Coronary artery (tissue), 2 donors: Measurements from ENCODE around the gene TTC28.
"Not testable (repeated sequence)": the region's sequence is repeated elsewhere in the genome, so short reads cannot be mapped to it uniquely, and the experiment has no call there.

Source experiments
- DNase-seq: peaks from one replicate; pipeline ENCODE4 v3.0.0-alpha.2; 2017; ENCODE audit warnings: low spot score
- H3K27ac ChIP-seq, 2 donors: fragments of 200-600 bp; sonication (generic); one replicate each; pipeline ENCODE4 v1.5.1; 2016 to 2019
- H3K4me3 ChIP-seq: fragments of 200-600 bp; sonication (generic); 2 replicates; pipeline ENCODE4 v1.5.1; 2016; ENCODE audit warnings: mild to moderate bottlenecking, moderate library complexity
- CTCF ChIP-seq: fragments of 200-600 bp; sonication (generic); IDR thresholded peaks from one replicate; pipeline ENCODE4 v1.5.1; 2019; ENCODE audit warnings: antibody characterized with exemption

Gene TTC28

GRCh38 chr22:28702891-28703290 is 23.3 kb upstream of the TTC28 start:
- no peak overlapping the region for H3K27ac ChIP-seq
- TF ChIP-seq CTCF = no peak
- DNase-seq = no peak
- no peak overlapping the region for H3K4me3 ChIP-seq

- H3K4me3 ChIP-seq, H3K27ac ChIP-seq, DNase-seq: not testable (repeated sequence)
Observed at GRCh38 chr22:28693041-28693760, 13.6 kb upstream of the TTC28 start.

- not testable (repeated sequence) for H3K4me3 ChIP-seq, DNase-seq, H3K27ac ChIP-seq
Observed at GRCh38 chr22:28689796-28690195, 10.2 kb upstream of the TTC28 start.

GRCh38 chr22:28682966-28683365 is 3.3 kb upstream of the TTC28 start:
- not testable (repeated sequence) for H3K27ac ChIP-seq, H3K4me3 ChIP-seq, DNase-seq

- not testable (repeated sequence) for DNase-seq, H3K27ac ChIP-seq, H3K4me3 ChIP-seq
Observed at GRCh38 chr22:28680813-28681490, 1.3 kb upstream of the TTC28 start.

GRCh38 chr22:28678778-28679610 is 646 bp downstream of the TTC28 start:
- Histone ChIP-seq H3K4me3 (peak overlapping the region; percentile 92), H3K27ac (peak overlapping the region in 1 of 2 donors; percentile 68)
- not testable (repeated sequence) for DNase-seq

- H3K27ac ChIP-seq, DNase-seq: not testable (repeated sequence)
- peak overlapping the region; percentile 92 for H3K4me3 ChIP-seq
Observed at GRCh38 chr22:28678170-28678569, 1.5 kb downstream of the TTC28 start.

- Histone ChIP-seq H3K4me3 (no peak overlapping the region), H3K27ac (no peak overlapping the region)
- TF ChIP-seq CTCF = no peak
- no peak for DNase-seq
Observed at GRCh38 chr22:28674121-28674563, 5.5 kb downstream of the TTC28 start.

GRCh38 chr22:28670756-28671155 is 8.9 kb downstream of the TTC28 start:
- TF ChIP-seq CTCF = no peak
- Histone ChIP-seq H3K4me3 (no peak overlapping the region), H3K27ac (no peak overlapping the region)
- DNase-seq = no peak

- no peak overlapping the region for H3K27ac ChIP-seq
- no peak overlapping the region for H3K4me3 ChIP-seq
- TF ChIP-seq CTCF = no peak
- no peak for DNase-seq
Observed at GRCh38 chr22:28670161-28670560, 9.5 kb downstream of the TTC28 start.
